HL-60/S4 treated with phorbol 12-myristate 13-acetate at 8.2 ng/mL for 4 days and 3 days (cell line): ENCODE measurements around the gene APLF.

Experiments used
- in situ Hi-C: fragments of 300-500 bp; cut with MboI; formaldehyde crosslinking; loops from 2 replicates; pipeline ENCODE4 v1.15.0; 2022; ENCODE audit warnings: low sequenced_read_pairs

Gene APLF

DNA sequence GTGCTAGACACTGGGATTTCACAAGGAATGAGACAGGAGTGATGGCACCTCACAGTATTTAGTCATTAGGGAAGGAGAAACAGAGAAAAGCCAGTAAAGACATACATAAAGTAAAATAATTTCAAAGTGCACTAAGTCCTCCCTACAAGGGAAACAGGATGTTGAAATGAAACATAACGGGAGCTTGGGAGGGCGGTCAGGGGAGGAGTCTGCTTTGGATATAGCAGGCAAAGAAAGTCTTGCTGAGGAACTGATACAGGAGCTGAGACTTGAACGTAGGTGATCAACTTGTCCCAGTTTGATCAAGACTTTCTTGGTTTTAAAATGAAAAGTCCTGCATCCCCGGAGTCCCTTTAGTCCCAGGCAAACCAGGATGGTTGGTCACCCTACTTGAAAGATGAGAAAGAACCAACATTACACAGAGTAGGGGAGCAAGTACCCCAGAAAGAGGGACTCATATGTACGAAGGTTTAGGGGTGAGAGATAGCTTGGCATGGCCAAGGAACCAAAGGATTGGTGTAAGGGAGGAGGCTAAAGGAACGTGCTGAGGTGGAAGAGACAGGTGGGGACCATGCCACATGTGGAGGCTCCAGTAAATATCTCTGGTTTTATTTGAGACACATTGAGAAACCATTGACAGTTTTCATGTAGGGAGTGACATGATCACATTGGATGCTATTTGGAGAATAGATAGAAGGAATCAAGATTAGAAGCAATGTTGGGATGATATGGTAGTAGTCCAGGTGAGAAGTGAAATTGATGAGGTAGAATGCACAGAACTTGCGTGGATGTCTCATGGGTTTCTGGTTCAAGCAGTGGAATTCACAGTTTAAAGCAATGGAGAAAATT, 28.7 kb upstream of the APLF start:
- in situ Hi-C loops, result loop anchor here (25.0 kb wide), 1 partner anchor 251 kb away; no protein-coding TSS in a partner anchor

DNA sequence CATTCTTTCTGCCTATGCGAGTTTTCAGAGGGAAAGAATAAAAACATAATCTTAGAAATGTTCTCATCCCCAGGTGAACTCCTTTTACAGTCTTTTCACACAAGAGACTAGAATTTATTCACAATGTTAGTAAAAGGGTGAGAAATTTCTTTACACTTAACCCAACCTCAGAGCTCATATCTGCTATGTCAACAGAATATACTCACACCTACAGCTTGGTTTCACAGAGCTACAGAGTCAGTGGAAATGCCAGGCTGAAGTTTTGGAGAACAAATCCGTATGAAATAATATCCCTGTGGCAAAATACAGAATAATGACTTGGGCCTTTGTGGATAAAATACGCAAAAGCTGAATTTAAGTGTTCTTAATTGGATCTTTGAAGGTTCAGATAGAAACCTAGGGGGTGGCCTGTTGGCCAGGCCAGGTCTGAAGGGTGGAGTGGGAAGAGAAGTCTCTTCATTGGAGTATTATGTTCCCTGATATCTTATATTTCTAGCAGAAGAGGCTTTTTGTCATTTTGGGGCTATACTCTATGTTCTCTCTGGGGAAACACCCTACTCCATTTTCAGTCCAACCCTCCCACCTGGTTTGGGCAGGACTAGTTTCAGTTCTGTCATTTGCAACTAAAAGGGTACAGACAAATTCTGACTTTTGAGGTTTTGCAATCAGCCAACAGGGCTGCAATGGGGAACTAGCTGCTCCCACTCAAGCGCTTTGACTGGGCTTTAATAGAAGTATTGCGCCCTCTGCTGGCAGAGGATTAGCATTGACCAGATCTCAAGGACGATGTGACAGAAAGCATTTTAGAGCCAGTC, 26.0 kb upstream of the APLF start:
- in situ Hi-C loops, result loop anchor here (5.0 to 25.0 kb wide), 2 partner anchors 64 to 254 kb away; no protein-coding TSS in a partner anchor

GRCh38 chr2:68441994-68442322, 25.4 kb upstream of the APLF start:
- in situ Hi-C loops, result loop anchor here (5.0 to 25.0 kb wide), 2 partner anchors 65 to 255 kb away; no protein-coding TSS in a partner anchor

- in situ Hi-C loops, result loop anchor here (25.0 kb wide), 1 partner anchor 259 kb away; no protein-coding TSS in a partner anchor
Measured at GRCh38 chr2:68446425-68446824, 21.0 kb upstream of the APLF start.

DNA sequence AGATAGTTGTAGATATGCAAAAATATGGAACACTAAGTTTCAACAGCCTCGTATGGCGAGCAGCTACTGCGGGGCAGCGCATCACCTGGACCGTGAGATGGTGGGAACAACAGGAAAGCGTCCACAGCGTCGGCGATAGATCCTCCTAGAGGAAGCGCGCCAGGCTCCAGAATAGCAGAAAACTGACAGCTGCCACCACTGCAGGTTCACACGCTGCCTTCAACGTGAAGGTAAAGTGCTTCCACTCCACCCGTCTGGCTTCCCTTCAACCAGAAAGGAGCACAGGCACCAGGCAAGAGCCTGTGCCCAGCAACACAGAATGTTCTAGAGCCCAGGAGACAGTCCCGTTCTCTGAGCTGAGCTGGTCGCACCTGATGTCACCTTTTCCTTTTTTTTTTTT, 20.3 kb upstream of the APLF start:
- in situ Hi-C loops, result loop anchor here (25.0 kb wide), 1 partner anchor 260 kb away; no protein-coding TSS in a partner anchor

GRCh38 chr2:68448671-68449653, 18.4 kb upstream of the APLF start:
- in situ Hi-C loops, result loop anchor here (25.0 kb wide), 1 partner anchor 262 kb away; no protein-coding TSS in a partner anchor

GRCh38 chr2:68452158-68452900, 15.1 kb upstream of the APLF start:
- in situ Hi-C loops, result loop anchor here (25.0 kb wide), 2 partner anchors 285 to 860 kb away; partner anchors contain the start of gene ARHGAP25

DNA sequence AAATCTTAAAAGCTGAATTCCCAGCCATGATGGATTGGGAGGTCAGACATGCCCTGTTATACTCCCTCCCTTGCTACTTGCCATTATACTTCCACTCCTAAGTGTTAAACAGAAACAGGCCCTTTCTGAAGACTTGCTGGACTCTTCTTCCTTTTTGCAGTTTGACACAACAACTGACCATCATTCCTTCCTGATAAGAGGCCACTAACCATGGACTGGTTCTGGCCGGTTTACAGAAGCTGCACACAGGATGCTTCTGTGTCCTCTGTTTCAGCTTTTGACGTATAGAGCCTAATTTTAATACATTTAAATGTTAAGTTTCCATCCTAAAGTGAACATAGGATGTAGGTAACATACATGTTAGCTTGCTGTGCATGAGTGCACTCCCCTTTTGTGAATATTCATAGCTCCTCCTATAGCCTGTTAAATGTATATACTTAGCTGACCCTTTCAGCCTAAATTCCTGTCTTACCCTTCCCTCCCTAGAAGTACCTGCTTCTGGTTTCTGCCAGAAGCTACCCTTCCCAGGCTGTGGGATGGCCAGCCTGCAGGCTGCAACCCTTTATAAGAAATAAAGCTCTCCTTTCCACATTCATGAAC, 13.5 kb upstream of the APLF start:
- in situ Hi-C loops, result loop anchor here (25.0 kb wide), 2 partner anchors 283 to 858 kb away; partner anchors contain the start of gene ARHGAP25

- in situ Hi-C loops, result loop anchor here (25.0 kb wide), 2 partner anchors 283 to 858 kb away; partner anchors contain the start of gene ARHGAP25
Measured at GRCh38 chr2:68454719-68455118, 12.7 kb upstream of the APLF start.

GRCh38 chr2:68456198-68456597, 11.2 kb upstream of the APLF start:
- in situ Hi-C loops, result loop anchor here (25.0 kb wide), 2 partner anchors 281 to 856 kb away; partner anchors contain the start of gene ARHGAP25

DNA sequence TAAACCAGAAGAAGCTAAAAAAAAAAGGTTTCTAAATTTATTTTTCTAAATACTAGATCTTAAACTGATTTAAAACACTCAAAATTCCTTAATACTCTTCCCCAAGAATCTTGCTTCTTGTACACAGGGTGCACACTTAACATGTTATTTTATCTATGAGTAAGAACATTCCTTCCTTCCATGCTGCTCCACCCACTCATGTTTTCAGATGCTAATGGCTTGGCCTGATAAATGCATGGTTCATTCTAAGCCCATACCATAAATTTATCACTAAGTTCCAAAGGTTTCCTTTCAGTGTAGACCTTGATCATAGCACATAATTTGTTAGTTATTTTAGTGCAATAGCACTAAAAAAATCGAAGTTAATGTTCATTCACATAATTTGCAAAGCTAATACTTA, 8.4 kb upstream of the APLF start:
- in situ Hi-C loops, result loop anchor here (25.0 kb wide), 2 partner anchors 278 to 853 kb away; partner anchors contain the start of gene ARHGAP25

DNA sequence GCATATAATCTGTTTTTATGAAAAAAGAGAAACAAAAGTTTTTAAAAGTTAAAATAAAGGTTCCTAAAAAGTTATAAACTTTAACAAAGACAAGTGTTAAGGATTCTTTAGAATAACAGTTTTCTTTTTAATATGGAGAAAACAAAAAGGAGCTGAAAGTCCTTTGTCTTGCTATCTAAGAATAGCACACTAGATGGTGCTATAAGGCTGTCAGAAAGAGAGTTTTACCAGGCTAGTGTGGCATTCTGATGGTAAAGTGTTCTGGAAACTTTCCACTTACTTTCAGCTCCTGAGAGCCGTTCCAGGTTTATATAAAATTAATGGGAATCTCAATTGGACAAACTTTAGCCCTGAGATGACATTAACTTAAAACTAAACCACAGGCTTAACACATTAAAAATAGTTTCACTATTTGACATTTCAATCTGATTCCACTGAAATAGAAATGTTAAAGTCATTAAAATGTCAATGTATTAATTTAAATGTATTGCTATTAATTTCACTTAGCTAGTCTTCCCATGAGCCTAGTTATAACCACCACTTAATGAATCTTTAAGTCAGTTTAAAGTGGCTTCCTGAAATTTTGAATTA, 4.0 kb upstream of the APLF start:
- in situ Hi-C loops, result loop anchor here (25.0 kb wide), 2 partner anchors 274 to 849 kb away; partner anchors contain the start of gene ARHGAP25

DNA sequence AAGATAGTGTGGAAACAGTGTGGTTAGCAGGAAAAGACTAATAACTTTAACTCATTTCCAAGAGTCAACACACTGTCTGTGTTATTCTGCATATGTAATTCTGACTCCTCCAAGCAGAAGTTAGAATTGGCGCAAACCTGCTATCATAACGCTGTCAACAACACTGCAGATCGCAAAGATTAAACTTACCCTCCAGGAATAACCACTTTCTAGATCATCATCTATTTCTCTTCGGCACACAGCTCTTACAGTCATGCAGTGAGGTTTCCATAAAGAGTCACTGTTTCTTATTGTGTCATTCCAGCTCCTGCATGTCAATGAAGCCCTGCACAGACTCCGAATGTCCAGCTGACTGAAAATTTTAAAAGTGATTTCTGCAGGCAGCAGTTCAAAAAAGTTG, 2.7 kb upstream of the APLF start:
- in situ Hi-C loops, result loop anchor here (25.0 kb wide), 2 partner anchors 273 to 848 kb away; partner anchors contain the start of gene ARHGAP25

- in situ Hi-C loops, result loop anchor here (25.0 kb wide), 2 partner anchors 272 to 847 kb away; partner anchors contain the start of gene ARHGAP25
Measured at GRCh38 chr2:68465081-68465916, 2.1 kb upstream of the APLF start.

DNA sequence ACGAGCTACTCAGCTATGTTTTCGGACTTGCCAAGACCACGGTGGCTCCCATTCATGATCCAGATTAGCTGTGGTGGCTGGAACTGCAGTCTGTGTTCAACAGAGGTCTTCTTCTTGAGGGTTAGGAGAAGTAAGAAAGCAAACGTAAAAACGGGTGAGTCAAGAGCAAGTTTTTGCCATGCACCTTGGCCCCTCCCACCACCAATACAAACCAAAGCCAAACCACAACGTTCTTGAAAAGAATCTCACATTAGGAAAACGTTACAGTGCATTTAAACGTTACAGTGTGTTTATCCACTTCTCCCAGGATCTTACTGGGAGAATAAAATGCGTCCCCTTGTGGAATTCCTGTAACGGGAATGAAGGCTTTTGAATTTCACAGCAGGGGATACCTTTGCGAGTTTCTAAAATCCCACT, 1.0 kb upstream of the APLF start:
- in situ Hi-C loops, result loop anchor here (25.0 kb wide), 2 partner anchors 271 to 846 kb away; partner anchors contain the start of gene ARHGAP25

GRCh38 chr2:68466778-68467076, 658 bp upstream of the APLF start:
- in situ Hi-C loops, result loop anchor here (25.0 kb wide), 2 partner anchors 271 to 846 kb away; partner anchors contain the start of gene ARHGAP25

DNA sequence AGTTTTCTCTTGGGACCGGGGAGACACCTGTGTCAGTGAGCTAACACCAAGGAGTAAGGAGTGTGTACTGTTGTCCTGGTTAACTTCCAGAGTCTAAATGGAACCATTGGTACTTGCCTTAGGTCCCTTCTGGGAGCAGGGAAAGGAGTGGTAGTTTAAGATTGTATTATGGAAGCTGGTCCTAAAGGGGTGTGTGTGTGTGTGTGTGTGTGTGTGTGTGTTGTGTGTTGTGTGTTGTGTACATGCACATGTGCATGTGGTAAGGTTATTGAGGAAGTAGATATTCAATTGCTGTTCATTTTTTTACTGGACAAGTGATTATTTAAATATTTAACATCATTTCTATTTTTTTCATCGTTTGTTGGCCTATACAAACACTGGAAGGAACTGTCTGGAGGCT, 1.4 kb downstream of the APLF start:
- in situ Hi-C loops, result loop anchor here (25.0 kb wide), 2 partner anchors 268 to 844 kb away; partner anchors contain the start of gene ARHGAP25
